Activated CD4-positive, alpha-beta memory T cell treated with anti-CD3 and anti-CD28 coated beads for 36 hours (primary cell): Measurements from ENCODE around the gene WNT1. TPM values are rescaled to one million over a fixed set of nuclear protein-coding genes. Genes with fewer than 3 reads are reported as not detected.
A peak's percentile ranks its signal among the peaks of the same experiment; 100 is the strongest.

Source experiments
- CTCF ChIA-PET: fragments of 350-600 bp; sonication (Branson Sonifier 250); formaldehyde crosslinking; loops from one replicate; lab custom pipeline; 2021; ENCODE audit warnings: antibody characterized with exemption, inconsistent platforms; lab: Charles Lee
- POLR2A ChIA-PET: fragments of 350-600 bp; sonication (Branson Sonifier 250); formaldehyde crosslinking; loops from one replicate; lab custom pipeline; 2021; ENCODE audit warnings: antibody characterized with exemption; lab: Charles Lee
- DNase-seq: peaks from one replicate; pipeline ENCODE4 v3.0.0-alpha.2; 2020
- H3K27ac Mint-ChIP-seq: one replicate; pipeline ENCODE4 v1.8.0; 2021; ENCODE audit warnings: mixed read lengths
- H3K27me3 Mint-ChIP-seq: one replicate; pipeline ENCODE4 v1.8.0; 2021; ENCODE audit warnings: mixed read lengths
- H3K36me3 Mint-ChIP-seq: one replicate; pipeline ENCODE4 v1.8.0; 2021; ENCODE audit warnings: mixed read lengths
- H3K4me1 Mint-ChIP-seq: one replicate; pipeline ENCODE4 v1.8.0; 2021; ENCODE audit warnings: low read depth, mixed read lengths
- H3K4me3 Mint-ChIP-seq: one replicate; pipeline ENCODE4 v1.8.0; 2021; ENCODE audit warnings: mild to moderate bottlenecking, mixed read lengths
- H3K9me3 Mint-ChIP-seq: one replicate; pipeline ENCODE4 v1.8.0; 2021; ENCODE audit warnings: mixed read lengths
- intact Hi-C: fragments of 100-400 bp; cut with micrococcal nuclease; formaldehyde crosslinking; loops from one replicate; pipeline ENCODE4 v1.15.1; 2023
- total RNA-seq, 2 experiments: library from RNA; stranded (reverse); gene quantifications; one replicate each; pipeline ENCODE4 v1.2.3, GENCODE V29; 2021

The WNT1 gene
- total RNA-seq, 2 experiments from 2014 or later, result not detected

DNA sequence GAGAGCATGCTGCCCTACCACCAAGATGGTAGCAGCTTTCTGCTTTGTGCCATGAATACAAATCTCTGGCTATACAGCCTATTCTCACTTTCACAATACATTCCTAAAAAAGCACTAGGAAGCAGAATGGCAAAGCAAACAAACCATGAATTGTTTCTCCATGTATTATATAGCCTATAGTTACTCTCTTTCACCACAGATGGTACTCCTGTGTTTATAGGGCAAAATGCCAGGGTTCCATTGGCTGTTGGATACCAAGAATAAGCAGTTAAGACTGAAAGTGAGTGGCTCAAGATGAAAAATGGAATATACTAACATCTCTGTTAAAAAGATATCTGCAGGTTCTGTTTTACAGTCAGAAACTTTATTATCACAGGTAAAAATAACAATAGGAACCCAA, 31.9 kb upstream of the WNT1 start:
- no peak overlapping the region for H3K4me3 Mint-ChIP-seq
- POLR2A ChIA-PET, result no interaction called here

DNA sequence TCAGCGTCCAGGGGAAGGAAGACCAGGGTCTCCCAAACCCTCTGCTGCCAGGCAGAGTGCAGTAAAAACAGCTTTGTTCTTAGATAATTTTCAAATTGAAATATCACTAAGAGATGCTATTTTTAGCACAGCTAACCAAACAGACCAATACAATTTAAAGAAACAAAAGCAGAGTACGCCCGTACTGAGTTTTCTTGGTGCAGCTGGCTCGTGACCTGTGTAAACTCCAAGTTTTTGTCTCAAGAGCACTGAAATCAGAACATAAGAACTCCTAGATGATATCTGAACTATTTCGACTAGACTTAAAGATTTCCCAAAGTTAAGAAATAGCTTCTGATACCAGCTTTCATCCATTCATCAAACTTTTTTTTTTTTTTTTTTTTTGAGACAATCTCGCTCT, 31.2 kb upstream of the WNT1 start:
- no peaks in the 10 kb centered on the region for H3K9me3 Mint-ChIP-seq
- no peak for DNase-seq
- intact Hi-C loops, result no loop called here
- no peaks in the 10 kb centered on the region for H3K27me3 Mint-ChIP-seq
- peaks cover 5% of the 10 kb centered on the region for H3K36me3 Mint-ChIP-seq
- CTCF ChIA-PET, result interaction anchor here (1.4 to 2.6 kb wide), 2 partner anchors 10 to 12 kb away, joined by 3 to 9 read pairs; no protein-coding TSS in a partner anchor
- peaks cover 8% of the 10 kb centered on the region for H3K4me1 Mint-ChIP-seq
- POLR2A ChIA-PET, result interaction anchor here (0.5 to 0.6 kb wide), 2 partner anchors 170 to 247 kb away, joined by 3 read pairs; no protein-coding TSS in a partner anchor
- no peak overlapping the region for H3K27ac Mint-ChIP-seq
- no peak overlapping the region for H3K4me3 Mint-ChIP-seq

More for the DNA sequence above, 31.9 kb upstream of the WNT1 start:
- Mint-ChIP-seq H3K27ac (no peak overlapping the region), H3K27me3 (no peaks in the 10 kb centered on the region), H3K36me3 (peaks cover 5% of the 10 kb centered on the region), H3K9me3 (no peaks in the 10 kb centered on the region), H3K4me1 (peaks cover 8% of the 10 kb centered on the region)
- intact Hi-C loops, result no loop called here
- CTCF ChIA-PET, result interaction anchor here (2.6 kb wide), 1 partner anchor 11 kb away, joined by 9 read pairs; no protein-coding TSS in a partner anchor
- DNase-seq, result no peak

DNA sequence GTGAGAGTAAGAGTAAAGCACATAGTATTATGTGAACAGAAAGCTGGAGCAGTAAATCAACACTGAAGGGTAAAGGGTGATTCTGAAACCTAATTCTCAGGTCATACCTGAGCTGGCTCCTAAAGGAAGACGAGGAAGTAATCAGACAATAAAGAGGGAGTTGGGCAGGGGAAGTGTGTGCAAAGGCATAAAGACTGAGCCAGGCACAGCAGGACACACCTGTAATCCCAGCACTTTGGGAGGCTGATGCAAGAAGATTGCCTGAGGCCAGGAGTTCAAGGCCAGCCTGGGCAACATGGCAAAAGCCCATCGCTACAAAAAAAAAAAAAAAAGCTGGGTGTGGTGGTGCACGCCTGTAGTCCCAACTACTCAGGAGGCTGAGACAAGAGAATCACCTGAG, 30.4 kb upstream of the WNT1 start:
- Mint-ChIP-seq H3K9me3 (no peaks in the 10 kb centered on the region), H3K4me1 (peaks cover 11% of the 10 kb centered on the region), H3K4me3 (no peak overlapping the region), H3K27ac (no peak overlapping the region), H3K27me3 (no peaks in the 10 kb centered on the region), H3K36me3 (peaks cover 5% of the 10 kb centered on the region)
- ChIA-PET POLR2A (interaction anchor here (0.5 to 0.6 kb wide), 3 partner anchors 10 to 318 kb away, joined by 3 to 4 read pairs (median 3); partner anchors contain the start of gene ARF3), CTCF (interaction anchor here (1.4 to 2.6 kb wide), 2 partner anchors 10 to 12 kb away, joined by 3 to 9 read pairs; no protein-coding TSS in a partner anchor)
- no peak for DNase-seq
- intact Hi-C loops, result no loop called here

DNA sequence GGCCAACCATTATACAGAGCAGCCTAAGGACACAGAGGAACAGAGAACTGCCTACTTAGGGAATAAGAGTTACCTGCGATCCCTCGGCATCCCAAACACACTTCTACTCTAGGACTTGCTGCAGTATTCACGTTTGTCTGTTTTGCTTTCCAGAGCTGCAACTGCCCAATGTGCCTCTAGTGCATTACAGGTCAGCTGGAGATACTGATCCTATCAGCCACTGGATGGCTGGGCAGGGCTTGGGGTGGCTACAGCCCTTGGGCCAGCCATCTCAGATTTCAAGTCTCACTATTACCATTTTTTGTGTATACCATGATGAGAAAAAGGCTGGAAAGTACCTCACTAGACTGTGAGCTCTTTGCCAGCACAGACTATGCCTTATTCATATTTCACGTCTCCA, 25.4 kb upstream of the WNT1 start:
- ChIA-PET POLR2A (interaction anchor here (0.8 to 1.1 kb wide), 2 partner anchors 17 to 36 kb away, joined by 3 read pairs; no protein-coding TSS in a partner anchor), CTCF (interaction anchor here (0.5 to 2.8 kb wide), 7 partner anchors 12 to 100 kb away, joined by 3 to 15 read pairs (median 5); partner anchors contain the start of genes DDX23 and FKBP11)
- DNase-seq, result no peak
- H3K9me3 Mint-ChIP-seq, result no peaks in the 10 kb centered on the region
- peaks cover 30% of the 10 kb centered on the region for H3K4me1 Mint-ChIP-seq
- intact Hi-C loops, result no loop called here
- peaks cover 8% of the 10 kb centered on the region for H3K36me3 Mint-ChIP-seq
- no peaks in the 10 kb centered on the region for H3K27me3 Mint-ChIP-seq
- H3K4me3 Mint-ChIP-seq, result no peak overlapping the region
- H3K27ac Mint-ChIP-seq, result no peak overlapping the region

DNA sequence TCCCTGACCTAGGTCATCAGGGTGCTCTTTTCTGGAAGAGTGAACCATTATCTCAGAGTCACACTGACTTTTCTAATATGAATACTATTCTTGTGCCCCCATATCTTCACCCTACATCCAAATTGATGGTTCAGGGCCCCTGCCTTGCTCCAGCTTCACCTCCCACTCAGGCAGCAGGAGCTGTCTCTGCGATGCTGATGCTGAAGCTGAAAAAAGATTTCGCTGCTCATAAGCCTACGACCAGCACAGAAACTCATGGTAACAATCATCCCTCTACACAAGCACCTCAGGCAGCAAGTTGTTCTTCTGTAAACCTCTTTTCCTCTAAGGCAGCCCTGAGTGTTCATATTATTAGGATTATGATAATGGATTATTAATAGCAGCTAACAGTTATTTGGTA, 24.1 kb upstream of the WNT1 start:
- Mint-ChIP-seq H3K9me3 (no peaks in the 10 kb centered on the region), H3K27ac (no peak overlapping the region), H3K27me3 (no peaks in the 10 kb centered on the region), H3K4me1 (peaks cover 29% of the 10 kb centered on the region), H3K36me3 (peaks cover 8% of the 10 kb centered on the region), H3K4me3 (no peak overlapping the region)
- no peak for DNase-seq
- intact Hi-C loops, result no loop called here
- ChIA-PET CTCF (interaction anchor here (0.6 to 2.4 kb wide), 3 partner anchors 19 to 135 kb away, joined by 3 to 15 read pairs (median 4); no protein-coding TSS in a partner anchor), POLR2A (no interaction called here)

DNA sequence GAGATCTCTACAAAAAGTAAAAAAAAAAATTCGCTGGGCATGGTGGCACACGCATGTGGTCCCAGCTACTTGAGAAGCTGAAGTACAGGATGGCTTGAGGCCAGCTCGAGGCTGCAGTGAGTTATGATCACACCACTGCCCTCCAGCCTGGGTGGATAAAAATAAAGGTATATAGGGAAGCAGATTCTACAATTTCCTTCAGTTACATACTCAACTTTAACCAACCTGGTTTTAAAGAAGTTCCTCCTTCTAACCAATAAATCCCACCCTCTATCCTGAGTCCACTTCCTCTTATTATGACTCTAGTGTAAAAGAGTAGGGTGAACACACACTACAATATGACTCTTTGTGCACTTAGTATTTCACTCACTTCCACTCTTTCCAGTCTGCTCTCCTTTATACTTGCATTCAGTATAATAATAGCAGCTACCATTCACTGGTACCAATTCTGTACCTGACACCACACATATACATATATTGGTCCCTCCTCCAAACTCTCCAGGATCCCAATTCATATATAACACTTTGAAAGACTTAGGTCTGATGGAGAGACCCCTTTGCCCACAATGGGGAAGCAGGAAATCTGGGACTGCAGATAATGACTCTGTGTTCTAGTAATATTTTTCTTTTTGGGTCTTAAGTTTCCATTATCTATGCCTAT, 23.2 kb upstream of the WNT1 start:
- Mint-ChIP-seq H3K4me3 (no peak overlapping the region), H3K9me3 (no peaks in the 10 kb centered on the region), H3K27me3 (no peaks in the 10 kb centered on the region), H3K27ac (no peak overlapping the region), H3K36me3 (peaks cover 8% of the 10 kb centered on the region), H3K4me1 (peaks cover 29% of the 10 kb centered on the region)
- ChIA-PET POLR2A (no interaction called here), CTCF (interaction anchor here (0.6 to 1.8 kb wide), 5 partner anchors 23 to 137 kb away, joined by 3 to 5 read pairs (median 4); partner anchors contain the start of gene WNT1)
- intact Hi-C loops, result no loop called here
- DNase-seq, result no peak

DNA sequence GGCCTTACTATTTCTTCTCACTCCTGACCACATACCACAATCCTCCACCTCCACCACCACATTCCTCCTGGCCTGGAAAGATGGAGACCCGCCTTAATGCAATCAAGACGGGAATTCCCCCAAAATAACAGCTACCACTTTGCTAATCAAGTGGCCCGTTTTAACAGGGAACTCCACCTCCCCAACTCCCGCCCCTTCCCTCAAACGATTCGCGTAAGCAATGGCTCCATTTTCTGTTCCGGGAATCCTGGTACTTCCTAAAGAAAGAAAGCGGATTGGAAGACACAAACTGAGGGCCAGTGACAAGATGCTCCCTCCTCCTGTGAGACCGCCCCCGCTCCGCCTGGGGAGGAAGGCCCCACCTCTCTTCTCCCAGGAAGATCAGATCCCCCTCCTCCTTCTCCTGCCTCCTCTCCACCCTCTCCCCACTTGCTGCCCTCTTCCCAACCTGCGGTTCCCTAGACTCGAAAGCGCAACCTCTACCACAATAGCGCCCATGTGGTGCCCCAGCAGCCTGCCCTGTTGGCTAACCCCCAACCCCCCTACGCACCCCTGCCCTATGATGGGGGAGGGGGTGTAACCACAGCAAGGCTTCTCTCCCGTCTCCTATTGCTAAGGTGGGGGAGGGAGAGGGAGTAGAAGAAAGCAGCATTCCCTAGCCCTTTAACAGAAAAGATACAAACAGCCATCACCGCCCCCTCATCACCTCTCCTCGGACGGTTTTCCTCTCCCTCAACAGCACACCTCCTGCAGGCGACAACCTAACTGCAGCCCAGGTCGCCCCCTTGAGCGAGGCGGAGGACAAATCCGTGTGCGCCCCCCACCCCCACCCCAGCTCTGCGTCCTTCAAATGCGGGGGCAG, 21.6 kb upstream of the WNT1 start:
- DNase-seq, result peak; percentile 59
- peak overlapping the region; percentile 86 for H3K4me3 Mint-ChIP-seq
- no peaks in the 10 kb centered on the region for H3K9me3 Mint-ChIP-seq
- peak overlapping the region; percentile 75 for H3K27ac Mint-ChIP-seq
- CTCF ChIA-PET, result interaction anchor here (0.8 to 2.9 kb wide), 15 partner anchors 12 to 136 kb away, joined by 3 to 31 read pairs (median 5); partner anchors contain the start of gene WNT1
- peaks cover 6% of the 10 kb centered on the region for H3K36me3 Mint-ChIP-seq
- H3K27me3 Mint-ChIP-seq, result no peaks in the 10 kb centered on the region
- peaks cover 29% of the 10 kb centered on the region for H3K4me1 Mint-ChIP-seq
- intact Hi-C loops, result loop anchor here (1.0 kb wide), 3 partner anchors 15 to 62 kb away; partner anchors contain the start of genes PRKAG1 and WNT10B
- POLR2A ChIA-PET, result interaction anchor here (1.0 to 1.7 kb wide), 5 partner anchors 9 to 91 kb away, joined by 3 to 8 read pairs (median 5); partner anchors contain the start of genes FKBP11 and RND1

DNA sequence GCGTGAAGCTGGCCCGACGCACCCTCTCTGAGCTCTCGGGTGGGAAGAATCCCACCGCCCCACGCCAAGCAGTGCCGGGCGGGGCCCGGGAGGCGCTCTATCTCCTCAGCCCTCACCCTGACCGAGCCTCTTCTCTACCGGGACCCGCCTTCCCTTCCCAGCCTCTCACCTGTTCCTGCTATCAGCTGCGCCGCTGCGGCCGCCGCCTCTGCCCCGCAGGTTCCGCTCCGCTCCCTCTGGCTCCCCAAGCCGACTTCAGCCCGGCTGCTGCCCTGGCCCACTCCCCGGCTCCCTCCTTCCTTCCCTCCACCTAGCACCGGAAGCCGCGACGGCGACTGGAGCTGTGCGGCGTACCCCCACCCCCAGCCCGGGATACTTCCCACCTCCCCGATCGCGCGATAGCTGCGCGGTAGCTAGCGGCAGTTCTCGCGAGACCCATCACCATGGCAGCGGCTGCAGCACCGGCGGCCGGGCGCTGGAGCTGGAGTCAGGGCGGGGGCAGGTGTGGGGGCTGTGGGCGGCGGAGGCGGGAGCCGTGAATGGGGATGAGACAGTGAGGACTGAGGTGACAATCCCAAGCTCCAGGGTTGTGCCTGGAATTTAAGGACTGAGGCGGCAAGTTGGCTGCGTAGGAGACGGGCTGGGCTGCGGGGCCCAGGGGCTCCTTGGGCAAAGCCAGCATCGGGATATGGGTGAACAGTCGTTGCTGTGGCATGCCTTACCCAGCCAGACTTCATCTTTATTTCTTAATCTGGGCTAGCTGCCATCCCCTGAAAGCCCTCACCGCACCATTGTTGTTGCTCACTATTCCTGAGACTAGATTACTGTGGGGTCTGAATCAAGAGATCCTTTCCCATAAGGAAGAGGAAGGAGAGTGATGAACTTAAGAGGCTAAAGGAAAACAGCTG, 20.7 kb upstream of the WNT1 start, which contains the start of gene ARF3:
Gene ARF3, minus strand, starts transcription at position 347 of the 908 bp plus-strand sequence. CDS start 16,392 bp downstream, outside the sequence.
- peak; percentile 95 for DNase-seq
- ChIA-PET CTCF (interaction anchor here (0.6 to 2.9 kb wide), 19 partner anchors 11 to 142 kb away, joined by 3 to 31 read pairs (median 5); partner anchors contain the start of genes DDX23, FKBP11 and WNT1), POLR2A (interaction anchor here (0.6 to 1.7 kb wide), 12 partner anchors 9 to 175 kb away, joined by 3 to 8 read pairs (median 3); partner anchors contain the start of genes FKBP11 and RND1)
- Mint-ChIP-seq H3K4me1 (peaks cover 28% of the 10 kb centered on the region), H3K9me3 (no peaks in the 10 kb centered on the region), H3K36me3 (peaks cover 6% of the 10 kb centered on the region), H3K4me3 (peak within 1 kb of the TSS; percentile 86), H3K27ac (peak within 1 kb of the TSS; percentile 83), H3K27me3 (no peaks in the 10 kb centered on the region)
- intact Hi-C loops, result loop anchor here (1.0 kb wide), 3 partner anchors 14 to 61 kb away; partner anchors contain the start of genes PRKAG1 and WNT10B

DNA sequence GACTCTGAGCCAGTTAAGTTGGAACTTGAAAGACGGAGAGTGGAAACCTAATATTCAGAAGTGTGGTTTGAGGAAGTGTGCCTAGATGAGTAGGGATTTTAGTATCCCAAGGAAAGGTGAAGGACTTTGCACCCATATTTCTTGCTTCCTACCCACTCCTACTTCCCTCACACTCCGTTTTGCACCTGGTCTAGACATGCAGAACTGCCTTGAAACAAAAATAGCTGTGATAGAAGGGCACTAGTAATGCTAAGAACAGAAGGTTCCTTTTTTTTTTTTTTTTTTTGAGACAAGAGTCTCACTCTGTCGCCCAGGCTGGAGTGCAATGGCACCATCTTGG, 20.1 kb upstream of the WNT1 start:
- Mint-ChIP-seq H3K9me3 (no peaks in the 10 kb centered on the region), H3K27ac (no peak overlapping the region), H3K36me3 (peaks cover 6% of the 10 kb centered on the region), H3K4me1 (peaks cover 26% of the 10 kb centered on the region), H3K4me3 (peak overlapping the region; percentile 86), H3K27me3 (no peaks in the 10 kb centered on the region)
- CTCF ChIA-PET, result interaction anchor here (0.6 to 2.9 kb wide), 13 partner anchors 10 to 138 kb away, joined by 3 to 31 read pairs (median 7); partner anchors contain the start of genes DDX23 and WNT1
- POLR2A ChIA-PET, result interaction anchor here (0.6 to 1.7 kb wide), 10 partner anchors 8 to 175 kb away, joined by 3 to 8 read pairs (median 3); partner anchors contain the start of genes FKBP11 and RND1
- no peak for DNase-seq
- intact Hi-C loops, result no loop called here

DNA sequence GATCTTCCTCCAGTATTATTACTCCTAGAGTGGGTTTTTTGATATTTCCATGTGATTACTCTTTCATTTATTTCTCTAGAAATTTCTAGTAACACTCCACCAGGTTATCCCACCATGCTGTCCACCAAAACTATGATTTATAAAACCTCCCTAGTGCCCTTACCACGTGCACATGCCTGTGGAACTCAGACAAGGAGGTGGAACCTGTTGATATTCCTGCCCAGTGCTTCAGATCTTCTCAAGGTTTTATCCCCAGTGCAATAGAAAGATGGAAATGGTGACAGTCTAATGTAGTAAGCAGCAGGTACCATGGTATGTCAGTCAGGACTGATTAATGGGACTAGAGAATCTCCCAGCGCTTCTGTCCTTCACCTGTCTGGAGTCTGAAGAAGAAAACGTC, 17.3 kb upstream of the WNT1 start:
- Mint-ChIP-seq H3K4me1 (peaks cover 12% of the 10 kb centered on the region), H3K27me3 (no peaks in the 10 kb centered on the region), H3K9me3 (no peaks in the 10 kb centered on the region), H3K4me3 (no peak overlapping the region), H3K27ac (no peak overlapping the region), H3K36me3 (peaks cover 4% of the 10 kb centered on the region)
- ChIA-PET POLR2A (no interaction called here), CTCF (interaction anchor here (1.5 to 15.5 kb wide), 2 partner anchors 22 to 108 kb away, joined by 3 to 202 read pairs; partner anchors contain the start of gene WNT1)
- no peak for DNase-seq
- intact Hi-C loops, result no loop called here
